Activated naive CD4-positive, alpha-beta T cell treated with anti-CD3 and anti-CD28 coated beads, Interleukin-2, amount 50 U/mL, for 16 hours (primary cell): ENCODE data around the gene ARHGEF16.

ENCODE experiments used
- DNase-seq: peaks from one replicate; pipeline ENCODE4 v3.0.0-alpha.2; 2020

Gene ARHGEF16

GRCh38 chr1:3439346-3440299, 14.8 kb upstream of the ARHGEF16 start:
- no peak for DNase-seq

GRCh38 chr1:3440300-3440681, 14.2 kb upstream of the ARHGEF16 start:
- no peak for DNase-seq

GRCh38 chr1:3440711-3441409, 13.6 kb upstream of the ARHGEF16 start:
- DNase-seq: no peak

GRCh38 chr1:3441410-3441847, 13.0 kb upstream of the ARHGEF16 start:
- DNase-seq: no peak

GRCh38 chr1:3441880-3442279, 12.6 kb upstream of the ARHGEF16 start:
- no peak for DNase-seq

- DNase-seq: no peak
These were observed 12.1 kb upstream of the ARHGEF16 start for GRCh38 chr1:3442331-3442730.

GRCh38 chr1:3442901-3443300, 11.6 kb upstream of the ARHGEF16 start:
- DNase-seq: no peak

- DNase-seq: no peak
These were observed 10.7 kb upstream of the ARHGEF16 start for GRCh38 chr1:3443807-3444206.

GRCh38 chr1:3444298-3444697, 10.2 kb upstream of the ARHGEF16 start:
- DNase-seq: no peak

- DNase-seq: no peak
These were observed 9.7 kb upstream of the ARHGEF16 start for GRCh38 chr1:3444736-3445135.

GRCh38 chr1:3450202-3450863, 4.1 kb upstream of the ARHGEF16 start:
- no peak for DNase-seq

GRCh38 chr1:3450983-3451382, 3.5 kb upstream of the ARHGEF16 start:
- DNase-seq: no peak

GRCh38 chr1:3451994-3452865, 2.2 kb upstream of the ARHGEF16 start:
- no peak for DNase-seq

GRCh38 chr1:3452866-3453175, 1.6 kb upstream of the ARHGEF16 start:
- no peak for DNase-seq

- peak; percentile 72 for DNase-seq
These were observed 1.2 kb upstream of the ARHGEF16 start for GRCh38 chr1:3453203-3453761.

- DNase-seq: no peak
These were observed 550 bp downstream of the ARHGEF16 start for GRCh38 chr1:3454811-3455618.

GRCh38 chr1:3455670-3456448, 1.4 kb downstream of the ARHGEF16 start:
- no peak for DNase-seq

- DNase-seq: no peak
These were observed 2.0 kb downstream of the ARHGEF16 start for GRCh38 chr1:3456449-3456963.

GRCh38 chr1:3456964-3457909, 2.8 kb downstream of the ARHGEF16 start:
- no peak for DNase-seq
